KOPT-K1 (cell line): Measurements from ENCODE around the gene HOXA2.

ENCODE experiments used
- H3K27ac ChIP-seq: fragments of 200-600 bp; sonication (generic); 2 replicates; pipeline ENCODE4 v1.5.1; 2016; ENCODE audit warnings: antibody characterized with exemption, mild to moderate bottlenecking, low read depth, low read length; ENCODE audit not compliant: poor library complexity, severe bottlenecking
- H3K36me3 ChIP-seq: fragments of 200-600 bp; sonication (generic); 2 replicates; pipeline ENCODE4 v1.5.1; 2017; ENCODE audit warnings: antibody characterized with exemption, mild to moderate bottlenecking, low read length, moderate library complexity; ENCODE audit not compliant: insufficient read depth
- H3K9me3 ChIP-seq: fragments of 200-600 bp; sonication (generic); 2 replicates; pipeline ENCODE4 v1.5.1; 2017; ENCODE audit warnings: antibody characterized with exemption, low read length, mild to moderate bottlenecking; ENCODE audit not compliant: insufficient read depth, poor library complexity, severe bottlenecking

HOXA2 gene

DNA sequence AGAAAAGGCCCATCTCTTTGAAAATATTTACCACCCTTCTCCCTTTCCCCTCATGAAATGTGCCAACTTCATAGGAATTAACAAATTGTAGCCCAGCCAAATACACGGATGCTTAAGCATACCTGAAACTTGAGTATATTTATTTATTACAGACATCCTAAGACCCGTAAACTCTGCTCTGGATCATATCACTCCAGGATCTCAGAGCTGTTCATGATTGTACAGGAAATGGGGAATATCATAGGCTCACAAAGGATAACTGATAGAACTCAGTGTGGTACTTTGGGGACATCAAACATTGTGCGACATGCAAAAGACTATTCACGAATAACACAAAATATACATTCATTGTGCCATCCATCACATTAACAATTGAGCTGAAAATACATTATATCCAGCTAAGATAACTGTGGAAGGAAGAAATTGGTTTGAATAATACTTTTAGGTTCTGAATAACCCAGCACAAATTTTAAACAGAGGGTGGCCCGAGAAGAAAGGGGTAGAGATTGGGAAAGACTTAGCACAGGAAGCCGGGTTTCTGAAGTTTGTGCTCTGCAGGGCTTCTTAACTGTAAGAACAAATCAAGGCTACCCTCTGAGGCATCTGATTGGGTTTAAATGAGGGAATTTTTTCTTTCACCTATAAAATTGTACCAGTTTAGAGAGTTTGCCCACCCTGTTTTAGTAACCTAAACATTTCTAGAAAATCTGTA, 9.1 kb downstream of the HOXA2 start:
- Histone ChIP-seq H3K36me3 (no peaks in the 10 kb centered on the region), H3K9me3 (peaks cover 23% of the 10 kb centered on the region), H3K27ac (no peak overlapping the region)

DNA sequence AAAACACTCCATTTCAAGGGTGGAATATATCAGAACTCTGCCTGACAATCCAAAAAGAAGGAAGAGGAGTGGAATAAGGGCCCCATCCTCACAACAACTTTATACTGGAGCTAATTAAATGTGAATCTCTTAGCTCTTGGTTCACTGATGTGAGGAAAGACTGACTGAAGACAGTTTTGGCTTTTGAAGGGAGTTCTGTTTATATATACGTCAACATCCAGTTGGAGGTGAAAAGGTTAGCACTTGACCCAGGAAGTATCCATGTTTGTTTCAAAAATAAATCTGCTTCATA, 9.7 kb downstream of the HOXA2 start:
- Histone ChIP-seq H3K36me3 (no peaks in the 10 kb centered on the region), H3K27ac (no peak overlapping the region), H3K9me3 (peaks cover 25% of the 10 kb centered on the region)

DNA sequence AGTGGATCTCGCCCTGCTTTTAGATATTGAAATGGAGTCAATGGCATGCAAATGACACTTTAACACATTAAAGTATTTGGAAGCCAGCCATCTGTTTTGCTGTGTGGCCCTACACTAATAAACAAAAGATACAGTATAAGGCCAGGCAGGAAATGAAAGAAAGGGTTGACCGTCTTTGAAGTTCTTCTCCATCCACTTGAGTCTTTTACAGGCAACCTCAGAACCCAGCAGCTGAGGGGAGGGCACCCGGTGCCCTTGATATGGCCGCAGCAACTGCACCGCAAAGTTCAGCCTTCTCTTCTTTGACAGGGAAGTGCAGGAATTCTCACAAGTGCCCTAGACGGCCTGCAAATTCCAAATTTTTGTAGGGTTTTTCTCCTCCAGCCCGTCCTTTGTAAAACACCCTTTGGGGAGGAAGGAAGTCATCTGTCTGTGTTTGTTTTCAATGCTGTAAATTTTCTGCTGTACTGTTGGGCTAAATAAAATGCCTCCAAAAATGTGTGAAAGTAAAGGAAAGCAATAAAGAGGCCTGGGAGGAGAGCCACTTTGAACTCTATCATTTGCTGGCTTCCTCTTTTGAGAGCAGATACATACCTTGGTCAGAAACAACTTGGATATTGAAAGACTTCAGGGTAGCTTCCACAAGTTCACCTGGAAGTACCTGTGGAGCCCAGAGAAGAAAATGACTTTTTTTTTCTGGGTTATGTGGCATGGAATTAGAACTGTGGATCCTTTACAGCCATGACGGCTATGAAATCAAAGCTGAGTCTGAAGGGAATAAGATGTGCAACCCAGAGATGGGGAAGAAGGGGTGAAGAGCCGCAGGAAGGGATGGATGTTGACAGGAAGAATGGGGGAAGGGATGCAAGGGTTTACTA, 10.3 kb downstream of the HOXA2 start:
- Histone ChIP-seq H3K9me3 (peaks cover 23% of the 10 kb centered on the region), H3K27ac (no peak overlapping the region), H3K36me3 (no peaks in the 10 kb centered on the region)

DNA sequence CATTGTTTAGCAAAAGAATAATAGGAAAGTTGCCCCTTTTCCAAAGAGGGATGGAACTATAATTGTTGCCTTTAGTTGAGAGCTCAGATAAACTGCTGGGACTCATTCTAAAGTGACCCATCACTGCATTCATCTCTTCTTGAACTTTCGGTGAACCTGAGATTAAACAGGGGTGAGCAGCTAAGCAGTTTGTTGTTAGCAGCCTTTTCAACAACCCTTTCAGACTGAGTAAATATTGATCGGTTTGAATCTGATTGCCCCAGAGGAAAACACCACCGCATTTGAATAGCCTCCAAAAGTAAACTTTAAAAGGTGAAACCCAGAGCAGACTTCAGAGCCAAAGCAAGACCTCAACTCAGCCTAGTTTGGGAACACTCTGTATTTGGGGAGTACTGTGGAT, 11.4 kb downstream of the HOXA2 start:
- no peak overlapping the region for H3K27ac ChIP-seq
- peaks cover 17% of the 10 kb centered on the region for H3K9me3 ChIP-seq
- H3K36me3 ChIP-seq = no peaks in the 10 kb centered on the region

DNA sequence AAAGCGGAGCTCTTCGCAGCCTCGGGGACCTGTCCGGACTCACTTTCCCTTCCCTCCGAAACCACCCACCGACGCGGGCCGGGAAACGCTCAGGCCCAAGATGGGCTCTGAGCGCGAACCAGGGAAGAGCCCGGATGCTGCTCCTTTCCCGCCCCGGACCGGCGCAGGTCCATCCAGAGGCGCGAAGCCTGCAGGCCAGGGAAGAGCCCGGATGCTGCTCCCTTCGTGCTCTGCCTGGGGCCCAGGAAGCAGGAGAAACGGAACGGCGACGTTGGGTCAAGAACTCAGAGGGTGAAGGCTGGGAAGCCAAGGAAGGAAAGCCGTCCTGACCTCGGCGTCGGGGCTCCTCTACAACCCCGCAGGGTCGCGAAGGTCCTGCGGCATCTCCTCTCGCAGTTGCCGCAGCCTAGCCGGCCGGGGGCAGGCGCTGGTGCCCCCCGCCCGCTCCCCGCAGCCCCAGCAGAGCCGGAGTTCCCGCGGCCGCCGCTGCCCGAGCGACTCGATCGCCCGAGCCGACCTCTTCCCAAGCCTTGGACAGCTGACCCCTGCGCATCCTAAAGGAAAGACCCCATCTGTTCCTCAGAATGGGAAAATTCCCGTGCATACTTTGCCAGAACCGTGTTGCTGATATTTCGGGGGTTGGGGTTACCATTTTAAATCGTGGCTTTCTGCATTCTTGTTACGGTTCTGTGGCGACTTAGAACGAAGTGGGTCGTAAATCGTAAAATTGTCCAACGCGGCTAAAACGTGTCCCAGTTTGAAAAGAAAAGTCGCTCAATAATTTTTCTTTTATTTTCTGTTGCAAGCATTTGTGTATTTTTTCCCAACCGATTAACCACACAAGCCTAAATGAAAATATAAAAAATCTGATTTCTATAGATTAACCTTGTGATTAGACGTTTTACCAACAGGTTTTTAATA, 14.2 kb downstream of the HOXA2 start:
- no peaks in the 10 kb centered on the region for H3K36me3 ChIP-seq

DNA sequence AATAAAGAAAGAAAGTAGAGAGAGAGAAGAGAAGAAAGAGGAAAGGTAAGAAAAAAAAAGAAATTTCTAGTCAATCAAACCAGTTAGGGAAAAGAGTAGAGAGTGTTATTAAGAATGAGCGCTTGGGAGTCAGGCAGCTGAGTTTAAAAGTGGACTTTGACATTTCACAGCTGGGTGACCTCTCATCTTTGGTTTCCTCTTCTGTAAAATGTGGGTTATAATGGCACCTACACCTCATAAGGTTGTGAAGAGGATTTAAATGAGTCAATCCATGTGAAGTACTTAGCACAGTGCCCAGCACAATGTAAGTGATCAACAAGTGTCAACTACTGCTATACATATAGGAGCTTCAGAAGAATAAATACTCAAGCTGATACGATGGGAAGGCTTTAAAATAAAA, 18.8 kb downstream of the HOXA2 start:
- Histone ChIP-seq H3K36me3 (no peaks in the 10 kb centered on the region), H3K9me3 (peaks cover 4% of the 10 kb centered on the region), H3K27ac (no peak overlapping the region)

More for the DNA sequence above, 14.2 kb downstream of the HOXA2 start:
- no peak overlapping the region for H3K27ac ChIP-seq
- H3K9me3 ChIP-seq = peaks cover 8% of the 10 kb centered on the region

DNA sequence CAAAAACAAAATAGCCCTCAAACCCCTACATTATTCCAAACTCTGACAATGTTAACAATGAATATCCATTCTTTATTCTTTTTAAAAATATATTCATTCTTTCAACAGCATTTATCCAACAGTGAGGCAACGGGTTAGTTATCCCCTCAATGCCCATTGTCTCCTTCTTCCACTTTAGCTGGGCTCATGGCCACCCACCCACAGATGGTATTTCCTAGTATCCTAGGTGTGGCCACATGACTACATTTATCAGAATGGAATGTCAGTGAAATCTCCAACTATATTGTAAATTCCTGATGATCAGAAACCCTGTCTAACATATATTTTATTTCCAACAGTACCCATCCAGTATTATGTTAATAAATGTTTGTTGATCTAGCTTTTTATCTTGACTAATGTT, 20.3 kb downstream of the HOXA2 start:
- no peaks in the 10 kb centered on the region for H3K36me3 ChIP-seq
- H3K9me3 ChIP-seq = no peaks in the 10 kb centered on the region
- no peak overlapping the region for H3K27ac ChIP-seq

DNA sequence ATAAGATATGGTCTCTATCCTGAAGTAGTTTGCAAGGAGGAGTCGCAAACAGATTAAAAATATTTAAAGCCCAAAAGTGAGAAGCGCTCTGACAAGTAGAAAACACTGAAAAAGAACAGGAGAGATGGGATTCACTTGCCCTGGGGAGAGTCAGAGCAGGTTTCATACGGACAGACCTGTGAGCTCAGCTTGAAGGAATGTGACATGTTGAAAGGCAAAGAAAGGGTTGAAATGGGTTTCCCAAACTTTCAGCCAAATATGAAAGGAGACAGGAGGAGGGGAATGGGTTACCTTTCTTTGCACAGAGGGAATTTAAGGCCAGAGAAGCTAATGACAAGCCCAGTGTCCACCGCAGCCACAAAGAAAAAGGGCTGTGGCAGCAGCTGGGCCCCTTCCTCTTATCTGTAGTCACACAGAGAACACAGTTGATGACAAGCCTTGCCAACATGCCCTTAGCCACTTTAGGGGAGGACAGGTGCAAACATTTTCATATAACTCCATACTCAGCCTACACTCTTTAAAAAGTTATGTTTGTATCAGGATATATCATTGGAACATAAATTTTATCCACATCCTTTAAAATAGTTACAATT, 21.5 kb downstream of the HOXA2 start:
- no peaks in the 10 kb centered on the region for H3K36me3 ChIP-seq
- H3K27ac ChIP-seq = no peak overlapping the region
- no peaks in the 10 kb centered on the region for H3K9me3 ChIP-seq

DNA sequence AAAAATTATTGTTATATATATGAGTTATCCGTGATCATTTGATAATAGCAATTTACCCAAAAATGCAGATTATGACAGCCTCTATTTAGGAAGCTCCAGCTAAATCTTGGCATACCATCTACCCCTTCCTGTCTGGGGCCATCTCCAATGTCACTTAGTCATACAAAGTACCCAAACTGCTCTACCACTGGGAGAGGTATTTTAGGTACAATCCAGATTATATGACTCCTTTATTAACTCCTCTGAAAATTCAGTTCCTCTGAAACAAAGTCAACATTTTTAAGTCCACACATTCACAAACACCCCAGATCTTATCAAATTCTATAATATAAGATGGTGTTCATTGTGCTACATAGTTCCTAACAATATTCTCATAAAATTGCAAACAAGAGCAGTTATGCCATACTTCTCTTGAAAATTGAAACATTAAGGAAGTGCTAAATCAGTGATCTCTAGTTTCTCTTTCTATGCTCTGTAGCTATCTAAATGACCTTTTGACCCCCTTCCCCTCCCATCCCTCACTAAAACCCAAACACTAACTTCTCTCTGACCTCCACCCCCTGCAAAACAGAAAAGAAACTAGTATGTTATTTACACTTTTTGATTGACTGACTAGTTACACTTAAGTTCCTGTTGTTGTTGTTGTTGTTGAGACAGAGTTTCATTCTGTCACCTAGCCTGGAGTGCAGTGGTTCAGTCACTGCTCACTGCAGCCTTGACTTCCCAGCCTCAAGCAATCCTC, 23.1 kb downstream of the HOXA2 start:
- Histone ChIP-seq H3K9me3 (no peaks in the 10 kb centered on the region), H3K36me3 (no peaks in the 10 kb centered on the region), H3K27ac (no peak overlapping the region)

DNA sequence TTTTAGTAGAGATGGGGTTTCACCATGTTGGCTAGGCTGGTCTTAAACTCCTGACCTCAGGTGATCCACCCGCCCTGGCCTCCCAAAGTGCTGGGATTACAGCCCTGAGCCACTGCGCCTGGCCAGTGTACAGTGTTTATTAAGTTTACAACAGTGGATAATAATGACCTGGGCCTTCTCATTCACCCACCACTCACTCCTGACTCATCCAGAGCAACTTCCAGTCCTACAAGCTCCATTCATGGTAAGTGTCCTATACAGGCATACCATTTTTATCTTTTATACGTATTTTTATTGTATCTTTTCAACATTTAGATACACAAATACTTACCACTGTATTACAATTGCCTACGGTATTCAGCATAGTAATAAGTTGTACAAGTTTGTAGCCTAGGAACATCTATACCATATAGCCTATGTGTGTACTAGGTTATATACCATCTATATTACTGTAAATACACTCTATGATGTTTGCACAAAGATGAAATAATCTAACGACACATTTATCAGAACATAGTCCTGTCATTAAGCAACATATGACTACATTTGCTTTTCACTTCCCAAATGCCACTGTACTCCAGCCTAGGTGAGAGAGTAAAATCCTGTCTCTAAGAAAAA, 23.8 kb downstream of the HOXA2 start:
- Histone ChIP-seq H3K36me3 (no peaks in the 10 kb centered on the region), H3K27ac (no peak overlapping the region), H3K9me3 (no peaks in the 10 kb centered on the region)

DNA sequence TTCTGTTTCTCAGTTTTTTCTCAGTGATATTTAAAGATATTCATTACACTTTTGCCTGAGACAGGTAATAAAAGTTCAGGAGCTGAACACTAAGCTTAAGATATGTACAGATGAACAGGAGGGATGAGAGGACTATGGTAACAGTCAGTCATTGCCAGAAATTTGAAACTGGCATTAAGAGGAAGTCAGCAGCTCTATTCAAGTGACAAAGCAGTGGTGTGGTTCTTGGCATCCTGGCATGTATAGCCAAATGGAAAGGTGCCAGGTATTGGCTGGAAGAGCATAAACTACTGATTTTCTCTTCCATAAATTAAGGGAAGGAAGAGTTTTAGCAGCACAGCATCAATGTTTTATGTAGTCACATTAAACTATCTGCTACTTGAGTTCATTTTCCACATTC, 29.4 kb downstream of the HOXA2 start:
- H3K36me3 ChIP-seq = no peaks in the 10 kb centered on the region
- H3K27ac ChIP-seq = no peak overlapping the region
- H3K9me3 ChIP-seq = no peaks in the 10 kb centered on the region

DNA sequence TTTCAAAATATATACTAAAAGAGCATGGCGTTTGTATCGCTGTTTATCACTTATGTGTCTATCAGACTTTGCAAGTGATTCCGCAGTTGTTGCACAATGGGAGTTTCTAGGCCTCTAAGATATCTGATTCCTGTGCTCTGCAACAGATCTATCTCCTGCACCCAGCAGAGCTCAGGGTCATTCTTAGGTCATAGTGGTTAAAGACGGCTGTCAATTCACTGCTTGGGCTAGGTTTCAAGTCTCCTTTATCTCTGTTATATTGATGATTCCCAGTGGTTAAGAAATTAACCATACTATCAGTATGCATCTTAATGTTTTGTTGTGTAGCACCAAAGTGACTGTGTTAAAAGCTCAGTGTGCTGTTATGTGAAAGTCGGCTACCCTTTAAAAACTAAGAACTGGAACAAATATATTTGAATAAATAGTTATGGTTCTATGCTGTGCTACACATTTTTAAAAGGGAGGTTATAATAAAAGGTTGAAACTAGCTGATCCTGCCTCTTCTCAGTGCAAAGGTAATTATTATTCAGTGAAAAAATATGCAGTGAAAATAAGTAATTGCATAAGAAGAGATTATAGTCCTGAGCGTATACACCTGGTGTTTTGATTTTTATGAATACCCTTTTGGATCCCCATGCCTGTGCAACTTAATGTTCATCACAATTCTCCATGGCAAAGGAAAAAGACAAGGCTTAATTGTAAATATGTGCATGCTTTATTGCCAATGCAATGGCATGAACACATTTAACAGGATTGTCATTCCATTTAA, 30.7 kb downstream of the HOXA2 start:
- no peak overlapping the region for H3K27ac ChIP-seq

DNA sequence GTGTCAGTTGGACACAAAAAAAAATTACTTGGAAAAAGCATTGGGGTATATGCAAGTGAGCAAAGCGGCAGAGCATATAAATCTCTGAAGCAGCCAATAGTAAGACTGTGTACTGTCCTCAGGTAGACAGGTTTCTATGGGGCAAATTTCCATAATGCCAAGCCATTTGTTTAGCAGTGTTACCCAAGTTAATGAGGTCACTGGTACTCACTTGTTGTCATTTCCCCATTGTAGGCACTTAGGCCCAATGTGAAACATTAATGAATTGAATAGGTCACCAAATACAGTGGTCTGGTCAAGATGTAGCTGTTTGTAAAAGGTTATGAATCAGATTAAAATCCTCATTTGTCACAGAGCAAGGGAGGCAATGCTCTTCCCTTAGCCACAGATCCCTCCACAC, 34.2 kb downstream of the HOXA2 start:
- Histone ChIP-seq H3K9me3 (no peaks in the 10 kb centered on the region), H3K27ac (no peak overlapping the region), H3K36me3 (no peaks in the 10 kb centered on the region)

More for the DNA sequence above, 30.7 kb downstream of the HOXA2 start:
- Histone ChIP-seq H3K9me3 (no peaks in the 10 kb centered on the region), H3K36me3 (no peaks in the 10 kb centered on the region)
